Omental fat pad (tissue), 4 donors: ENCODE data around the gene PTGDR2. TPM values are rescaled to one million over a fixed set of nuclear protein-coding genes. Genes with fewer than 3 reads are reported as not detected.

Experiments
- ATAC-seq: fragments of 150-250 bp; one replicate; pipeline ENCODE4 v1.9.1; 2016; ENCODE audit warnings: mild to moderate bottlenecking, moderate library complexity; ENCODE audit not compliant: low FRiP score
- DNase-seq: peaks from one replicate; pipeline ENCODE4 v3.0.0-alpha.2; 2019; ENCODE audit warnings: low spot score
- total RNA-seq, 4 donors: library from RNA; depleted of rRNA; stranded (reverse); fragments of >200 nt; gene quantifications; one replicate each; pipeline ENCODE4 v1.1.0, GENCODE V29; 2016
- TF ChIP-seq, protein P1 (sequence below), 3 donors: fragments of 450-650 bp; IDR thresholded peaks; one replicate each; pipeline ENCODE4 v1.5.1; 2016 to 2017; ENCODE audit warnings: antibody characterized with exemption in 3 of 3, mild to moderate bottlenecking in 3 of 3, moderate library complexity in 2 of 3

PTGDR2 gene
- total RNA-seq, 4 donors from 2014 or later: 0.28 to 1.1 TPM; not detected in 2

DNA sequence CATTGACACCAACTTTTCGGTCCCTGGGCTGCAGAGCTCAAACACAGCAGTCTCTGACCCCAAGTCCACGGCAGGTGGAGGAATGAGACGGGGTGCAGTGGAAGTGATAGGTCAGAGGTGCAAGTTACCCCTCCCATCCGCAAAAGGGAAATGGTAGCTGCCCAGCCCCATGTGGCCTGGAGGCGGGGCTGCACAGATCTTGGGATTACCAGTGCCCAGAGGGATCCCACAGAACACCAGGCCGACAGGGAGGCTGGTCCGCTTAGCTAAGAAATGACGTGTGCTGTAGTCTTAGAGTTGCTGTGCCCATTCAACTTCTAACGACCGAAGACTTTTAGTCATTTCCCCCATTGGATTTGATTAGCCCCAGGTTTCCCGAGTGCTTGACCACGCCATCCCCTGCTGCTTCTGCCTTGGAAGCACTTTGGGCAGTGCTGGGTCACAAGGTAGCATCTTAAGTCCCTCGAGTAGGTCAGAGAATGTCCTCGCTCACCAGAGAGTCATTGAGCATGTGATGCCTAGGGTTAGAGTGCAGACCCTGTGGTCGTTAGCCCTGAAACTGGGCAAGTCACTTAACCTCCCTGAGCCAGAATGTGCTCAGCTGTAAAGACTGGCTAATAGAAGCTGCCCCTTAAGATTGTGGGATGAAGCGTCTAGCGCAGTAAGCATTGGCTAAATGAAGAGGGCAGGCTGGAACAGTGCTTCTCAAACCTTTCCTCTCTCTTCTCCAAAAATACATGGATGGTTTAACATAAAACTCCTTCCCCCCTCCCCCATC lies 4.2 kb downstream of the PTGDR2 start:
- TF ChIP-seq, protein P1, sequence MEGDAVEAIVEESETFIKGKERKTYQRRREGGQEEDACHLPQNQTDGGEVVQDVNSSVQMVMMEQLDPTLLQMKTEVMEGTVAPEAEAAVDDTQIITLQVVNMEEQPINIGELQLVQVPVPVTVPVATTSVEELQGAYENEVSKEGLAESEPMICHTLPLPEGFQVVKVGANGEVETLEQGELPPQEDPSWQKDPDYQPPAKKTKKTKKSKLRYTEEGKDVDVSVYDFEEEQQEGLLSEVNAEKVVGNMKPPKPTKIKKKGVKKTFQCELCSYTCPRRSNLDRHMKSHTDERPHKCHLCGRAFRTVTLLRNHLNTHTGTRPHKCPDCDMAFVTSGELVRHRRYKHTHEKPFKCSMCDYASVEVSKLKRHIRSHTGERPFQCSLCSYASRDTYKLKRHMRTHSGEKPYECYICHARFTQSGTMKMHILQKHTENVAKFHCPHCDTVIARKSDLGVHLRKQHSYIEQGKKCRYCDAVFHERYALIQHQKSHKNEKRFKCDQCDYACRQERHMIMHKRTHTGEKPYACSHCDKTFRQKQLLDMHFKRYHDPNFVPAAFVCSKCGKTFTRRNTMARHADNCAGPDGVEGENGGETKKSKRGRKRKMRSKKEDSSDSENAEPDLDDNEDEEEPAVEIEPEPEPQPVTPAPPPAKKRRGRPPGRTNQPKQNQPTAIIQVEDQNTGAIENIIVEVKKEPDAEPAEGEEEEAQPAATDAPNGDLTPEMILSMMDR (IDR thresholded peaks at IDR 0.05): no peak
- ATAC-seq: no peak
- no peak for DNase-seq

DNA sequence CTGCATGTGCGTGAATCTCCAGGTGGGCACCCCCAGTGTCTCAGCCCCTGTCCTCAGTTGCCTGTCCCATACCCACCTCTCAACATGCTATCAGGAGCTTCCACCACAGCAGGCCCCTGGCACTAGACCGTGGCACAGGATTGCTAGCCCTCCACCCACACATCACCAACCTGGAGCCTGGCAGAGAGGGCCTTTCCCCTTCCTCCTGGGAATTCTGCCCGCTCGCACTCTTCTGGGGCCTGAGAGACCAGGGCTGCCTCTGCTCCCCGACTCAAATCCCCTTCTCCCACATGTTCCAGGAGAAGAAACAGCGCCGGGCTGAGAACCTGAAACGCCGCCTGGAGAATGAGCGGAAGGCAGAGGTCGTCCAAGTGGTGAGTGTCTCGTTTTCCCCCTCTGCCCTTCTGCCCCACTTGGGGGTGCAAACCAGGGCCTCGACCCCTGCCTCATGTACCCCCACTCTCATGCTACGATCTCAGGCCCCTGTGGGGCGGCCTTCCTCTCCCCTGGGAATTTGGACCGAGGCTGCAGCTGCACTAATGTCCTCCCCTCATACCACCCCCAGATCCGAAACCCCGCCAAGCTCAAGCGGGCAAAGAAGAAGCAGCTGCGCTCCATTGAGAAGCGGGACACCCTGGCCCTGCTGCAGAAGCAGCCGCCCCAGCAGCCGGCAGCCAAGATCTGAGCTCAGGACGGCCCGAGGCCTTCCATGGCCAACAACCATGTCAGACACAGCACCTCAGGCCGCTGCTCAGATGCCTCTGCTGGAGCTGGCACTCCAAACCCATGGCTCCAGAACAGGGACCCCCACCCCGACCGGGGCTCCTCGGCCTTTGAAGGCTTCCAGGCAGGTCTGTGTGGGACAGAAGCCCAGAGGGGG lies 5.9 kb downstream of the PTGDR2 start:
- DNase-seq (no peak), ATAC-seq (no peak)
- TF ChIP-seq, protein P1 (IDR thresholded peaks at IDR 0.05): no peak

DNA sequence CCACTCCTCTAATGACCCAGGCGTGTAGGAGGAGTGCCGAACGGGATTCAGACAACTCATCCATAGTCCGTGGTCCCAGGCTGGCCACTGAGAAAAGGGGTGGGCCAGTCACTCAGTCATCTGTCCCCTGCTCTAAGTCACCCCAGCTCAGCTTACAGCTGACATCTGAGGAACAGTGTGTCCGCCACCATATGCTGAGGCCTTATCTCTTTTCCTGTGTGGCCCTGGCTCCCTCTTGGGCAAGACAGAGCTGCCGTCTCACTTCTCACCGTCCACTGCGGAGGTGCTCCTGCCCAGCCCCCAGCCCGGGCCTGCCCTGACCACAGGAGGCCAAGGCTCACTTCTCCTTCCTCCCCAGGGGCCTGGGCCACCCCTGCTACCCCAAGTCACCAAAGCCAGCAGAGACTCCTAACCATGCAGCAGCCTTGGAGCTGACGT lies 7.0 kb downstream of the PTGDR2 start:
- TF ChIP-seq, protein P1 (IDR thresholded peaks at IDR 0.05): no peak
- DNase-seq: no peak
- ATAC-seq: no peak

DNA sequence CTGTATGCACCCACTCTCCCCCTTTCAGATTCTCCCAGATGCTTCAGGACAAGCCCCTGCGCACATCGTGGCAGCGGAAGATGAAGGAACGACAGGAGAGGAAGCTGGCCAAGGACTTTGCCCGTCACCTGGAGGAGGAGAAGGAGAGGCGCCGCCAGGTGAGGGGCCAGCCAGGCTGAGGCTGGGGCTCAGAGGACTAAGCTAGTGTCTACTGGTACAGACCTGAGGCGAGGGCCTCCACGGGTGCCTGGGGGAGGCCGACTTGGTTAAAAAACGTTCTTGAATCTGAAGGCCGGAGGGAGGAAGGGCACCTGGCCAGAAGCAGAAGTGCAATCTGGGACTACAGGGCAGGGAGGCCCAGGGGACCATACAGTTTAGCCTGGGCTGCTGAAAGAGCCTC lies 7.9 kb downstream of the PTGDR2 start:
- TF ChIP-seq, protein P1 (IDR thresholded peaks at IDR 0.05): no peak
- DNase-seq: no peak
- ATAC-seq: no peak

DNA sequence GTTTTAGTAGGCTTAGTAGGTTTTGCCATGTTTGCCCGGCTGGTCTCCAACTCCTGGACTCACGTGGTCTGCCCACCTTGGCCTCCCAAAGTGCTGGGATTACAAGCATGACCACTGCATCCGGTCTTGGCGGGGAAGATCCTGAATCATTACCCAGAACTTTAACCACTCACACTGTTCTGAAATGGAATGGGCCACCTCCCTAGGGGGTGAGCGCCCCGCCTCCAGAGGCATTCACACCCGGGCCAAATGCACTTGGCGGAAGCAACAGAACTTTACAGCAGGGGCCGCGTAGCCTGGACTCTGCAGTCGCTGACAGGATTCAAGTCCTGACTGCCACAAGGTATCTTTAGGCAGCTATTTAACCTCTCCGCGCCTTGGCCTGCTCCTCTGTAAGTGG lies 8.5 kb downstream of the PTGDR2 start:
- ATAC-seq (no peak), DNase-seq (no peak)
- TF ChIP-seq, protein P1 (IDR thresholded peaks at IDR 0.05): no peak

DNA sequence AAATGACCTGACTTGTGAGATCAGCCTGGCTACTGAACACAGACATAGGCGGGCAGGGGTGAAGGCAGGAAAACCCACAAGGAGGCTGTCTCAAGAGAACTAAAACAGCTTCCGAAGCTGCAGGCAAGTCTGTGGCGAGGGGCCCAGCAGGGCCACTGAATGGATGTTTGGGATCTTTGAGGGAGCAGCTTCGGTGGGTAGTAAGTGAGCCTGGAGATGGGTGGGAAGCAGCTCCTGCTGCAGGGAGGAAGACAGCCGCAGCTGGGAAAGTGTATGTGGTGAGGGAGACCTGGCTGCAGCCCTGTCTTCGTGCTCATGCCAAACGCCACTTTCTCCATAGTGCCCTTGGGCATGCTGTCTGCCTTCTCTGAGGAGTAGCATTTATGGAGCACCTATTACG lies 10.4 kb downstream of the PTGDR2 start:
- TF ChIP-seq, protein P1 (IDR thresholded peaks at IDR 0.05): no peak
- DNase-seq: no peak
- no peak for ATAC-seq
